ENCODE results near the gene TNNI3K. TPM values are rescaled to one million over a fixed set of nuclear protein-coding genes. Genes with fewer than 3 reads are reported as not detected.

TNNI3K gene
- total RNA-seq, 1 experiment from 2014 or later = not detected

- Histone ChIP-seq H2AFZ (ENCODE audit: low read length) (no peak overlapping the region), H3K18ac (ENCODE audit: insufficient read length, low read depth, low read length) (no peak overlapping the region), H3K9me3 (ENCODE audit: control insufficient read depth, low read depth, low read length) (no peaks in the 10 kb centered on the region), H2BK12ac (ENCODE audit: insufficient read length, low read depth, low read length) (no peak overlapping the region), H2BK120ac (ENCODE audit: low read depth, low read length, poor library complexity, severe bottlenecking) (no peak overlapping the region), H3K4me2 (ENCODE audit: insufficient read depth, insufficient read length, low read length) (no peak overlapping the region), H2AK5ac (ENCODE audit: insufficient read length, low read length) (no peak overlapping the region), H3K23ac (ENCODE audit: insufficient read length, low read depth, low read length) (no peak overlapping the region), H3K27me3 (ENCODE audit: insufficient read depth, low read length) (no peaks in the 10 kb centered on the region), H4K5ac (ENCODE audit: insufficient read length, low read depth, low read length) (no peak overlapping the region), H4K91ac (ENCODE audit: insufficient read length, low read depth, low read length) (no peak overlapping the region), H3K79me1 (ENCODE audit: insufficient read depth, low read depth, low read length, poor library complexity, severe bottlenecking) (no peaks in the 10 kb centered on the region), H3K79me2 (ENCODE audit: insufficient read depth, low read length) (no peaks in the 10 kb centered on the region), H2BK5ac (ENCODE audit: insufficient read length, low read length) (no peak overlapping the region), H4K20me1 (ENCODE audit: control insufficient read depth, insufficient read depth, insufficient read length) (no peaks in the 10 kb centered on the region), H2BK20ac (ENCODE audit: low read depth, low read length, poor library complexity, severe bottlenecking) (no peak overlapping the region), H3K14ac (ENCODE audit: insufficient read depth, low read length) (no peak overlapping the region), H3K4ac (ENCODE audit: low read depth, low read length) (no peak overlapping the region), H3K23me2 (ENCODE audit: insufficient read length, low read depth, low read length, poor library complexity, severe bottlenecking) (no peaks in the 10 kb centered on the region), H2BK15ac (ENCODE audit: low read depth, low read length) (no peak overlapping the region), H3K9ac (ENCODE audit: extremely low read depth, insufficient read length, low read length) (no peak overlapping the region), H3K4me1 (ENCODE audit: insufficient read depth, low read length) (no peaks in the 10 kb centered on the region), H3T11ph (ENCODE audit: low read length) (no peak overlapping the region), H3K27ac (ENCODE audit: insufficient read length, low read depth, low read length) (no peak overlapping the region), H3K56ac (ENCODE audit: insufficient read length, low read depth, low read length) (no peak overlapping the region), H4K8ac (replicated peaks; ENCODE audit: insufficient read length, low read depth, low read length) (no peak overlapping the region)
- WGBS (ENCODE audit: extremely low coverage, insufficient read length, low lambda C conversion rate) = no CpG with 5 or more reads among the region's 2 CpGs
- Mint-ChIP-seq H3K9me3 (no peaks in the 10 kb centered on the region; a peak in 1 of 5 replicates), H3K4me3 (no peak overlapping the region), H3K27ac (no peak overlapping the region), H3K27me3 (ENCODE audit: low read depth) (no peaks in the 10 kb centered on the region), H3K36me3 (ENCODE audit: insufficient read depth in 1 of 3, low read depth in 3 of 3) (no peaks in the 10 kb centered on the region; a peak in 2 of 7 replicates), H3K4me1 (no peaks in the 10 kb centered on the region)
- TF ChIP-seq CTCF (conservative IDR thresholded peaks at IDR 0.05) = no peak
- DNase-seq = no peak
Observed at GRCh38 chr1:74453277-74453676, 218.1 kb downstream of the TNNI3K start.
